RWPE1 (cell line): ENCODE data around the gene BANP.
"Not testable (repeated sequence)": the region's sequence is repeated elsewhere in the genome, so short reads cannot be mapped to it uniquely, and the experiment has no call there.

ENCODE experiments used
- CTCF ChIA-PET: fragments of 350-600 bp; sonication (Branson Sonifier 250); formaldehyde crosslinking; extraction: SDS; loops from one replicate; lab custom pipeline; 2021; lab: Yijun Ruan, JAX
- POLR2A ChIA-PET: fragments of 400-600 bp; formaldehyde crosslinking; extraction: SDS; loops from one replicate; lab custom pipeline; 2020; ENCODE audit warnings: antibody characterized with exemption; ENCODE audit not compliant: low non-redundant PET; lab: Yijun Ruan, JAX
- DNase-seq: peaks from one replicate; pipeline ENCODE4 v3.0.0; 2012; ENCODE audit warnings: low spot score
- H3K27ac ChIP-seq: fragments of 450-650 bp; 2 replicates; pipeline ENCODE4 v1.5.1; 2017
- TF ChIP-seq, protein P1 (sequence below): fragments of 450-650 bp; conservative IDR thresholded peaks from 2 replicates; pipeline ENCODE4 v1.5.1; 2017; ENCODE audit warnings: low read depth, mild to moderate bottlenecking

BANP gene

DNA sequence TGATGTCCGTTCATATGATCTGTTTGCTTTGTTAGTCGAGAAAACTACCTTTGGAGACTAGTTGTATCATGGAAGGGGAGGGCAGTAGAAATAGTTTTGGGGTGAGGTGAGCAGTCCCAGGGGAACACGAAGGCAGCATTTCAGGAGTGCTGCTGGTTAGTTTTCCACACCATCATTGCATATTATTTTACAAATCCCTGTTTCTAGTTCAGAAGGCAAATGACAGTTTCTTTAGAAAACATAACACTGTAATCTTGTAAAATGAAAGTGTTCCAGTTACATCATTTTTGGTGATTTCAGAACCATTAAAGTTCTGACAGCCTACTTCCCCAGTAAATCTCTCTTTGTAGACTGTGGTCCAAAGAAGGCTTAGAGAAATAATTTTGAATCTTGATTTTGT, 25.4 kb downstream of the BANP start:
- TF ChIP-seq, protein P1, sequence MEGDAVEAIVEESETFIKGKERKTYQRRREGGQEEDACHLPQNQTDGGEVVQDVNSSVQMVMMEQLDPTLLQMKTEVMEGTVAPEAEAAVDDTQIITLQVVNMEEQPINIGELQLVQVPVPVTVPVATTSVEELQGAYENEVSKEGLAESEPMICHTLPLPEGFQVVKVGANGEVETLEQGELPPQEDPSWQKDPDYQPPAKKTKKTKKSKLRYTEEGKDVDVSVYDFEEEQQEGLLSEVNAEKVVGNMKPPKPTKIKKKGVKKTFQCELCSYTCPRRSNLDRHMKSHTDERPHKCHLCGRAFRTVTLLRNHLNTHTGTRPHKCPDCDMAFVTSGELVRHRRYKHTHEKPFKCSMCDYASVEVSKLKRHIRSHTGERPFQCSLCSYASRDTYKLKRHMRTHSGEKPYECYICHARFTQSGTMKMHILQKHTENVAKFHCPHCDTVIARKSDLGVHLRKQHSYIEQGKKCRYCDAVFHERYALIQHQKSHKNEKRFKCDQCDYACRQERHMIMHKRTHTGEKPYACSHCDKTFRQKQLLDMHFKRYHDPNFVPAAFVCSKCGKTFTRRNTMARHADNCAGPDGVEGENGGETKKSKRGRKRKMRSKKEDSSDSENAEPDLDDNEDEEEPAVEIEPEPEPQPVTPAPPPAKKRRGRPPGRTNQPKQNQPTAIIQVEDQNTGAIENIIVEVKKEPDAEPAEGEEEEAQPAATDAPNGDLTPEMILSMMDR: no peak
- POLR2A ChIA-PET: no interaction called here
- CTCF ChIA-PET: no interaction called here
- no peak for DNase-seq
- H3K27ac ChIP-seq: no peak overlapping the region

DNA sequence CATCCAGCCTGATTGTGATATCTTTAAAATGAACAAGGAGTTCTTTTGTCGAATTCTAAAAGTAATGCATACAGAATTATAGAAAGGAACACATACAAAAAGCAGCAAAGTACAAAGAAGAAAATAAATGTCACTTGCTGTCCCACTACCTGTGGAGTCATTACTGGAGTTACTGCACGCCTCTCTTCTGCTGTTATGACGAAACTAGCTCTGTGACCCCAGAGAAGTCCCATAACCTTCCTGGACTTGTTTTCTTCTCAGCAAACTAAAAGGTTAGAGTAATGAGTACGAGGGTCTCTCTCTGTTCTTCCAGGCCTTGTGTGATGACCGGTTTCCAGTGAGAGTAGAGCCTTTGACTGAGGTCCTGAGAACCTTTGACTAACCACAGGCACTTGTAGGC, 26.9 kb downstream of the BANP start:
- TF ChIP-seq, protein P1: no peak
- no peak overlapping the region for H3K27ac ChIP-seq
- ChIA-PET CTCF (no interaction called here), POLR2A (no interaction called here)
- no peak for DNase-seq

DNA sequence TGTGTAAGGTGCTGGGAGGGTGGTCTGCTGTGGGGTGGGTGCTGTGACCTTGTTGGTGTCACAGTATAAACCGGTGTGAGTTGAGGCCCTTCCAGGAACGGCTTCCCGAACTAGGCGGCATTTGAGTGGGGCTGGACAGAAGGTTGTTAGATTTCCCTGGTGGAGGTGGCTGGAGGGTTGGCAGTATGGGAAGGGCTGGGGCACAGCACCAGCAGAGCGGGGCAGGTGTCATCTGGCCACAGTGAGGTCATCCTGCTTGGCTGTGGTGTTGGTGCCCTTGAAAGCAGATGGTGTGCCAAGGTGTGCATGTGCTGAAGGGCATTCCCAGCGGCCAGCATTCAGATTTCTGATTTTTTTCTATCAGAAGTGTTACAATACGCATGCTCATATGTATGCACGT, 28.1 kb downstream of the BANP start:
- H3K27ac ChIP-seq: no peak overlapping the region
- ChIA-PET CTCF (no interaction called here), POLR2A (no interaction called here)
- DNase-seq: no peak
- TF ChIP-seq, protein P1: no peak

GRCh38 chr16:87979911-87980630, 28.8 kb downstream of the BANP start:
- POLR2A ChIA-PET, DNase-seq, H3K27ac ChIP-seq, CTCF ChIA-PET: not testable (repeated sequence)

DNA sequence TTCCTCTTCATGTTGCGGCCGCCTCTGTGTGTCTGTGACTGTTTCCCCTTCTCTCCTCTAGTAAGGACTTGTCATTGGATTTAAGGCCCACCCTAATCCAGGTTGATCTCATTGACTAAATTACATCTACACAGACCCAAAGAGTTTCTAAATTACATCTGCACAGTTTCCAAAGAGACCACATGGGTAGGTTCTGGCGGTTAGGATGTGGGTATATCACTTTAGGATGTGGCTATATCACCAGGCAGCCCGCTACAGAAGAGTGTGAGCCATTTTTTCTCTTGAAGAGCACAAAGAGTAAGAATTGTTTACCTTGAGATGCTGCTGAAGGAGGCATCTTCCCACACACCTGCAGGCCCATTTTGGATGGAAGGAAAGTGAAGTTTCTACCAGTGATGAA, 30.1 kb downstream of the BANP start:
- CTCF ChIA-PET: interaction anchor here (0.6 kb wide), 1 partner anchor 456 kb away, joined by 3 read pairs; no protein-coding TSS in a partner anchor
- DNase-seq, POLR2A ChIA-PET, H3K27ac ChIP-seq: not testable (repeated sequence)

DNA sequence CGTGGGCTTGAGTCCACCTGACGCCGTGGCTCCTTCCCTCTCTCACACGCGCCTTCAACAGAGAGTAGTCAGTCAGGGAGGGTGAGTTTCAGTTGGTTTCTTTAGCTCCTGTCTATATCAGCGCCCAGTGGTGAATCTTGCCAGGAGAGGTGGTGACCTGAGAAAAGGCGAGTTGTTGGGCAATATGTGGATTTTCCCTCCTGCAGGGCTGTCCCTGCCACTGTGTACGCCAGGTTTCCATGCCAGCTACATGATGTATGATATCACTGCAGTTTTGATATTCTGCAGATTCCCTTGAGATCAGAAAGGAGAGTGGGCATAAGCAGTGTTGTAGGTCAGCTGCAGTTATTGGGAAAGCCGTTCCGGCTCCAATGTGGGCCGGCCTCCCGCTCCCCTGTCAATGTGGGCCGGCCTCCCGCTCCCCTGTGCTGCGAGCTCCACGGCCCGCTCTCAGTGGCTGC, 31.4 kb downstream of the BANP start:
- POLR2A ChIA-PET: no interaction called here
- no peak for DNase-seq
- no peak overlapping the region for H3K27ac ChIP-seq
- TF ChIP-seq, protein P1: no peak
- CTCF ChIA-PET: no interaction called here

DNA sequence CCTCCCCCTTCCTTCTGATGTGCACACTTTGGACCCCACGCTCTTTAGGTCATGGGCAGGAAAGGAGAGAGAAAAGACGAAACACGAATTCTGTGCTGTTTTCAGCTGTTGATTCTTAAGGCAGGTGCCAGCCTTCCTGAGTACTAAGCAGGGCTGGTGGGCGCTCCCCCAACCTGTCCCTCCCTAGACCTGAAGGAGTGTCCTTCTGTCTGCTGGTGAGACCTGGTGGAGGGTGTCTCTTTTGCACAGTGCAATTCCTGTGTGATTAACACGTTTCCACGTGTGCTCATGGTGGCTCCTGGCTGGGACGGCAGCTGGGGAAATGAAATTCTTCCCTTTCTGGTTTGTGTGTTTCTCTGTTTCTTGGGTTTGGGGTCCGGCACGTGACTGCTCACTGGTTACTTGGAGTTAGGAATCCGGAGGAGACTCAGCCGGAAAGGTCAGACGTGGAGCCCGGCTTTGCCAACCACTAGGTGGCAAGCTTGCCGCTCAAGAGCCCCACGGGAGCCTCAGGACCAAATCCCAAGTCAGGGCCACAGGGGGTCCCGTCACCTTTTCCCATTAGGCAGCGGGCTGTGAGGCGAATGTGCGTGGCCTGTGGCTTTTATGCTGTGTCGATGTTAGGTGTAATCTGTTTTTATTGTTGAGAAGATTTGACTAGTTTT, 32.0 kb downstream of the BANP start:
- CTCF ChIA-PET: interaction anchor here (0.6 to 1.1 kb wide), 3 partner anchors 9 to 454 kb away, joined by 3 to 8 read pairs (median 6); no protein-coding TSS in a partner anchor
- H3K27ac ChIP-seq, POLR2A ChIA-PET, DNase-seq: not testable (repeated sequence)

GRCh38 chr16:87983737-87984097, 32.5 kb downstream of the BANP start:
- DNase-seq, POLR2A ChIA-PET, H3K27ac ChIP-seq: not testable (repeated sequence)
- CTCF ChIA-PET: interaction anchor here (0.6 to 1.1 kb wide), 4 partner anchors 10 to 471 kb away, joined by 3 to 8 read pairs (median 5); no protein-coding TSS in a partner anchor

DNA sequence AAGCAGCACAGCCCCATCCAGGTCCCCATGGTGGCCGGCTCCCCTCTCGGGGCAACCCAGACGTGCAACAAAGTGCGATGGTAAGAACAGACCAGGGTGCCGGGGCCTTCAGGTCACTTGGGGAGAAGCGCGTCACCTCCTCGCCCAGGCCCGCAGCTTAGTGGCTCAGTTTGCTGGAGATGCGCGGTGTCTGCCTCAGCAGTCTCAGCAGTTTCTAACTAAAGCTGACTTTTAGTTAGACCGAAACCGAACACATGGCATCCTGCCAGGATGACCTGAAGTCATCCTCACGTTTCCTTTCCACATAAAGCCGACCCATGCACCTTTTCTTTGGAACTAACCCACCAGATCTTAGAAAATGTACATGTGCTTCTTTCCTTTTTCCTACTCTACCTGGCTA, 32.9 kb downstream of the BANP start:
- H3K27ac ChIP-seq, DNase-seq, POLR2A ChIA-PET: not testable (repeated sequence)
- CTCF ChIA-PET: interaction anchor here (0.6 to 1.1 kb wide), 3 partner anchors 451 to 470 kb away, joined by 3 to 8 read pairs (median 4); no protein-coding TSS in a partner anchor
